K562 (cell line): Measurements from ENCODE around the gene BCAR3. TPM values are rescaled to one million over a fixed set of nuclear protein-coding genes. Genes with fewer than 3 reads are reported as not detected.

ENCODE experiments used
- ATAC-seq: fragments of 200-7000 bp; cut with Tn5 transposase; 3 replicates; pipeline ENCODE4 v1.9.1; 2020; ENCODE audit warnings: moderate library complexity
- BruUV-seq: library from RNA; stranded (reverse); fragments of 400-500 nt; replicated peaks from 2 replicates; lab custom pipeline; 2021; lab: Mats Ljungman, UMichigan
- CTCF ChIA-PET: fragments of 300-600 bp; formaldehyde crosslinking; extraction: SDS; loops from one replicate; lab custom pipeline; 2021; ENCODE audit warnings: low intra/inter-chr PET ratio; lab: Yijun Ruan, JAX
- POLR2A ChIA-PET: fragments of 300-600, 350-650 bp; sonication (Branson Sonifier 250); formaldehyde crosslinking; extraction: SDS; loops from one replicate; lab custom pipeline; 2021; ENCODE audit warnings: antibody characterized with exemption, inconsistent platforms; lab: Yijun Ruan, JAX
- DNase-seq, 4 experiments: peaks; one replicate each; pipeline versions ENCODE4 v3.0.0 to v3.0.0-alpha.2; 2011 to 2018; ENCODE audit warnings: low spot score in 3 of 4, mixed read lengths in 3 of 4; ENCODE audit errors: extremely low read depth in 1 of 4
- FAIRE-seq: peaks from 2 replicates; lab custom pipeline; 2011; peaks lifted over from hg19 to GRCh38; lab: Jason Lieb, UNC
- H2AFZ ChIP-seq: 2 replicates; pipeline ENCODE4 v1.6.0; 2011; ENCODE audit warnings: low read depth, low read length, control low read depth, inconsistent platforms
- H3K27ac ChIP-seq: fragments of 200-600 bp; 3 replicates; pipeline ENCODE4 v1.8.0; 2011; ENCODE audit warnings: low read depth, mild to moderate bottlenecking, control low read depth, inconsistent platforms, low read length, moderate library complexity, mixed read lengths; ENCODE audit errors: extremely low read depth
- H3K27me3 ChIP-seq, 2 experiments: fragments of 300-600 bp in 1 of 2; 2 replicates in 1 of 2; 3 replicates in 1 of 2; pipeline versions ENCODE4 v1.6.0 to v1.8.0; 2011; ENCODE audit warnings: inconsistent platforms in 2 of 2, low read length in 2 of 2, mild to moderate bottlenecking in 1 of 2, mixed read lengths in 1 of 2, moderate library complexity in 1 of 2; ENCODE audit not compliant: control insufficient read depth in 2 of 2, insufficient read depth in 2 of 2
- H3K36me3 ChIP-seq: fragments of 300-600 bp; 3 replicates; pipeline ENCODE4 v1.8.0; 2011; ENCODE audit warnings: mild to moderate bottlenecking, low read length, inconsistent platforms; ENCODE audit not compliant: control insufficient read depth, insufficient read depth
- H3K4me1 ChIP-seq, 2 experiments: fragments of 200-600 bp in 1 of 2; replicated peaks in 1 of 2; 2 replicates in 1 of 2; 3 replicates in 1 of 2; pipeline versions ENCODE4 v1.5.1 to v1.8.0; 2011; ENCODE audit warnings: inconsistent platforms in 2 of 2, low read length in 2 of 2, mild to moderate bottlenecking in 1 of 2, mixed read lengths in 1 of 2, moderate library complexity in 1 of 2; ENCODE audit not compliant: control insufficient read depth in 2 of 2, insufficient read depth in 2 of 2
- H3K4me2 ChIP-seq: 2 replicates; pipeline ENCODE4 v1.6.1; 2011; ENCODE audit warnings: low read length, control low read depth, inconsistent platforms, mixed read lengths; ENCODE audit not compliant: insufficient read depth
- H3K4me3 ChIP-seq: fragments of 200-600 bp; sonication (generic), shearing (Covaris generic); 2 replicates; pipeline ENCODE4 v1.5.1; 2016; ENCODE audit warnings: control low read depth, inconsistent platforms
- H3K79me2 ChIP-seq: fragments of 200-600 bp; 3 replicates; pipeline ENCODE4 v1.8.0; 2011; ENCODE audit warnings: low read length, inconsistent platforms; ENCODE audit not compliant: control insufficient read depth, insufficient read depth
- H3K9ac ChIP-seq, 2 experiments: 2 replicates each; pipeline versions ENCODE4 v1.6.0 to v1.6.1; 2011; ENCODE audit warnings: low read depth in 2 of 2, low read length in 2 of 2, control low read depth in 1 of 2, inconsistent platforms in 1 of 2, mild to moderate bottlenecking in 1 of 2, mixed read lengths in 1 of 2; ENCODE audit not compliant: insufficient read depth in 1 of 2
- H3K9me1 ChIP-seq: one replicate; pipeline ENCODE4 v1.6.0; 2011; ENCODE audit warnings: inconsistent platforms, mild to moderate bottlenecking, low read length, moderate library complexity; ENCODE audit not compliant: control insufficient read depth, insufficient read depth
- H3K9me3 ChIP-seq: replicated peaks from 2 replicates; pipeline ENCODE4 v1.5.1; 2011; ENCODE audit warnings: low read depth, low read length, inconsistent platforms; ENCODE audit not compliant: control insufficient read depth, insufficient read depth
- H4K20me1 ChIP-seq: replicated peaks from 2 replicates; pipeline ENCODE4 v1.6.1; 2011; ENCODE audit warnings: low read length, inconsistent platforms, mixed read lengths; ENCODE audit not compliant: control insufficient read depth, insufficient read depth
- CCNT2 ChIP-seq: IDR thresholded peaks from 2 replicates; pipeline ENCODE4 v1.6.1; 2011; ENCODE audit warnings: borderline replicate concordance, low read depth, mild to moderate bottlenecking, moderate library complexity, mixed read lengths, low read length; ENCODE audit not compliant: insufficient read length; ENCODE audit errors: extremely low read depth
- E2F6 ChIP-seq, 2 experiments: IDR thresholded peaks; 2 replicates each; pipeline ENCODE4 v1.6.1; 2011; ENCODE audit warnings: borderline replicate concordance in 1 of 2, control low read depth in 1 of 2, low read depth in 1 of 2, low read length in 1 of 2, mild to moderate bottlenecking in 1 of 2, mixed read lengths in 1 of 2, moderate library complexity in 1 of 2; ENCODE audit not compliant: insufficient read depth in 1 of 2, insufficient read length in 1 of 2, poor library complexity in 1 of 2, severe bottlenecking in 1 of 2; ENCODE audit errors: extremely low read depth in 1 of 2
- ETS2 ChIP-seq: IDR thresholded peaks from 2 replicates; pipeline ENCODE4 v1.6.1; 2016; ENCODE audit warnings: borderline replicate concordance, missing genetic modification characterization, mild to moderate bottlenecking, moderate library complexity, missing compliant biosample characterization; ENCODE audit not compliant: poor library complexity, severe bottlenecking
- HES1 ChIP-seq: fragments of 450-650 bp; IDR thresholded peaks from 2 replicates; pipeline ENCODE4 v1.6.1; 2016; ENCODE audit warnings: low read depth, mild to moderate bottlenecking, moderate library complexity
- LARP7 ChIP-seq: fragments of 450-650 bp; IDR thresholded peaks from 2 replicates; pipeline ENCODE4 v1.6.1; 2016
- MYC ChIP-seq, 2 experiments: fragments of 250-450 bp in 1 of 2; sonication (Bioruptor Pico) in 1 of 2; IDR thresholded peaks; 2 replicates each; pipeline versions ENCODE4 v1.5.1 to v1.6.1; 2012 to 2021; ENCODE audit warnings: low read depth in 2 of 2, borderline replicate concordance in 1 of 2, improper control_type of control experiment in 1 of 2, low read length in 1 of 2, mild to moderate bottlenecking in 1 of 2, moderate library complexity in 1 of 2
- NFE2L1 ChIP-seq: fragments of 450-650 bp; IDR thresholded peaks from 2 replicates; pipeline ENCODE4 v1.6.1; 2016; ENCODE audit warnings: missing genetic modification characterization, low read depth, mild to moderate bottlenecking, missing compliant biosample characterization, moderate library complexity, borderline replicate concordance
- RNF219 ChIP-seq: fragments of 250-450 bp; sonication (Bioruptor Pico); IDR thresholded peaks from 2 replicates; pipeline ENCODE4 v1.5.0; 2022; ENCODE audit warnings: mild to moderate bottlenecking
- SMC3 ChIP-seq: conservative IDR thresholded peaks from 2 replicates; pipeline ENCODE4 v1.6.1; 2011; ENCODE audit warnings: low read depth, low read length, improper control_type of control experiment; ENCODE audit not compliant: insufficient read depth
- THAP7 ChIP-seq: fragments of 250-450 bp; sonication (Bioruptor Pico); IDR thresholded peaks from 2 replicates; pipeline ENCODE4 v1.5.0; 2021
- THRB ChIP-seq: fragments of 450-650 bp; formaldehyde crosslinking; conservative IDR thresholded peaks from 2 replicates; pipeline ENCODE4 v1.4.0; 2022; ENCODE audit warnings: mild to moderate bottlenecking, missing genetic modification characterization
- TOE1 ChIP-seq, 2 experiments: fragments of 450-650 bp in 1 of 2; sonication (generic) in 1 of 2; formaldehyde crosslinking in 1 of 2; IDR thresholded peaks; 2 replicates each; pipeline versions ENCODE4 v1.7.1 to v1.8.0; 2016 to 2022; ENCODE audit warnings: borderline replicate concordance in 2 of 2, mild to moderate bottlenecking in 2 of 2, antibody characterized with exemption in 1 of 2, inconsistent platforms in 1 of 2, low read depth in 1 of 2, missing genetic modification reagents in 1 of 2, moderate library complexity in 1 of 2
- ZNF561 ChIP-seq: fragments of 450-650 bp; formaldehyde crosslinking; conservative IDR thresholded peaks from 2 replicates; pipeline ENCODE4 v1.4.0; 2020; ENCODE audit warnings: mild to moderate bottlenecking, moderate library complexity
- ZNF57 ChIP-seq: fragments of 450-650 bp; formaldehyde crosslinking; IDR thresholded peaks from 2 replicates; pipeline ENCODE4 v1.4.0; 2020; ENCODE audit warnings: mild to moderate bottlenecking, moderate library complexity
- WGBS: fragments of 100-300 bp; shearing (Covaris generic); methylation state at CpG from one replicate; pipeline ENCODE4 v1.1.6; 2016; ENCODE audit warnings: low coverage, mixed read lengths; ENCODE audit not compliant: insufficient coverage; ENCODE audit errors: missing lambda C conversion rate; 5-methylcytosine and 5-hydroxymethylcytosine counted together
- in situ Hi-C: fragments of 300-500 bp; cut with MboI; formaldehyde crosslinking; loops from 4 replicates; pipeline ENCODE4 v1.15.0; 2018; ENCODE audit warnings: inconsistent platforms, mixed read lengths
- intact Hi-C: fragments of 100-400 bp; cut with micrococcal nuclease; formaldehyde crosslinking; loops from 2 replicates; pipeline ENCODE4 v1.14.2; 2022
- polyA plus RNA-seq, 8 experiments: library from polyadenylated mRNA; depleted of rRNA in 4 of 8; stranded (reverse) in 5 of 8; unstranded in 3 of 8; fragments of >200 nt; fragmentation: Nextera tagmentation in 2 of 8; fragmentation: Illumina TruSeq in 1 of 8; extraction: Ambion mirVana in 2 of 8; extraction: Trizol in 1 of 8; gene quantifications; 2 replicates each; pipeline versions ENCODE4 v1.2.1 to v1.2.3, GENCODE V29; 2011 to 2014; ENCODE audit warnings: inconsistent platforms in 1 of 8, missing spikeins in 1 of 8
- total RNA-seq, 7 experiments: library from RNA; depleted of rRNA in 6 of 7; stranded (reverse); fragments of >200 nt in 6 of 7; fragmentation: Illumina TruSeq in 2 of 7; extraction: Trizol in 2 of 7; gene quantifications; 2 replicates each; pipeline versions ENCODE4 v1.2.1 to v1.2.3, GENCODE V29; 2011 to 2021; ENCODE audit warnings: low replicate concordance in 1 of 7

The BCAR3 gene
- total and polyA plus RNA-seq, 9 of the 15 experiments (the other 6 are each of a cell fraction or from before 2014, with no cell fraction given), result 1.8 to 6.3 (median 3.8) TPM

GRCh38 chr1:93541045-93541444 is 140.6 kb downstream of the BCAR3 start:
- no peak for ATAC-seq
- ChIA-PET CTCF (no interaction called here), POLR2A (interaction anchor here (1.5 kb wide), 1 partner anchor 37 kb away, joined by 3 read pairs; no protein-coding TSS in a partner anchor)
- H3K9ac ChIP-seq, result no peak overlapping the region
- intact Hi-C loops, result no loop called here
- FAIRE-seq, result no peak
- no peak overlapping the region for H3K4me2 ChIP-seq
- no peaks in the 10 kb centered on the region for H3K36me3 ChIP-seq
- no TSS peak for BruUV-seq
- no peaks in the 10 kb centered on the region for H3K27me3 ChIP-seq
- no peaks in the 10 kb centered on the region for H3K4me1 ChIP-seq
- H3K27ac ChIP-seq, result no peak overlapping the region
- H3K9me3 ChIP-seq, result no peaks in the 10 kb centered on the region
- H3K4me3 ChIP-seq, result no peak overlapping the region
- DNase-seq, result no peak
- in situ Hi-C loops, result no loop called here
- 62% methylated on average over 4 of the region's 4 CpGs for WGBS
- no peaks in the 10 kb centered on the region for H3K79me2 ChIP-seq
- no peaks in the 10 kb centered on the region for H3K9me1 ChIP-seq
- H2AFZ ChIP-seq, result no peak overlapping the region
- no peaks in the 10 kb centered on the region for H4K20me1 ChIP-seq
- TF ChIP-seq ETS2 (no peak), MYC (IDR thresholded peaks at IDR 0.05; ENCODE audit: low read depth, low read length) (no peak), MYC (CRISPR knock-in tag; IDR thresholded peaks at IDR 0.05; ENCODE audit: borderline replicate concordance, low read depth) (no peak), LARP7 (no peak), SMC3 (no peak), THAP7 (CRISPR knock-in tag) (no peak), ZNF561 (CRISPR knock-in tag) (no peak), HES1 (no peak), CCNT2 (no peak), NFE2L1 (tag) (no peak), TOE1 (IDR thresholded peaks at IDR 0.05; ENCODE audit: borderline replicate concordance) (no peak), TOE1 (CRISPR knock-in tag; IDR thresholded peaks at IDR 0.05; ENCODE audit: borderline replicate concordance, low read depth) (no peak), RNF219 (CRISPR knock-in tag) (no peak), ZNF57 (CRISPR knock-in tag) (no peak), THRB (no peak), E2F6 (IDR thresholded peaks at IDR 0.05; ENCODE audit: borderline replicate concordance in 1 of 2, extremely low read depth in 1 of 2, insufficient read depth in 1 of 2, insufficient read length in 1 of 2, low read depth in 1 of 2, low read length in 1 of 2, poor library complexity in 1 of 2, severe bottlenecking in 1 of 2) (no peak)
